CD4-positive, alpha-beta T cell treated with Interleukin-6 at 100 ng/mL for 8 hours (primary cell): ENCODE data around the gene NCAPH2.

Source experiments
- DNase-seq: peaks from one replicate; pipeline ENCODE4 v3.0.0-alpha.2; 2020; ENCODE audit warnings: mixed read lengths, low spot score

NCAPH2 gene

DNA sequence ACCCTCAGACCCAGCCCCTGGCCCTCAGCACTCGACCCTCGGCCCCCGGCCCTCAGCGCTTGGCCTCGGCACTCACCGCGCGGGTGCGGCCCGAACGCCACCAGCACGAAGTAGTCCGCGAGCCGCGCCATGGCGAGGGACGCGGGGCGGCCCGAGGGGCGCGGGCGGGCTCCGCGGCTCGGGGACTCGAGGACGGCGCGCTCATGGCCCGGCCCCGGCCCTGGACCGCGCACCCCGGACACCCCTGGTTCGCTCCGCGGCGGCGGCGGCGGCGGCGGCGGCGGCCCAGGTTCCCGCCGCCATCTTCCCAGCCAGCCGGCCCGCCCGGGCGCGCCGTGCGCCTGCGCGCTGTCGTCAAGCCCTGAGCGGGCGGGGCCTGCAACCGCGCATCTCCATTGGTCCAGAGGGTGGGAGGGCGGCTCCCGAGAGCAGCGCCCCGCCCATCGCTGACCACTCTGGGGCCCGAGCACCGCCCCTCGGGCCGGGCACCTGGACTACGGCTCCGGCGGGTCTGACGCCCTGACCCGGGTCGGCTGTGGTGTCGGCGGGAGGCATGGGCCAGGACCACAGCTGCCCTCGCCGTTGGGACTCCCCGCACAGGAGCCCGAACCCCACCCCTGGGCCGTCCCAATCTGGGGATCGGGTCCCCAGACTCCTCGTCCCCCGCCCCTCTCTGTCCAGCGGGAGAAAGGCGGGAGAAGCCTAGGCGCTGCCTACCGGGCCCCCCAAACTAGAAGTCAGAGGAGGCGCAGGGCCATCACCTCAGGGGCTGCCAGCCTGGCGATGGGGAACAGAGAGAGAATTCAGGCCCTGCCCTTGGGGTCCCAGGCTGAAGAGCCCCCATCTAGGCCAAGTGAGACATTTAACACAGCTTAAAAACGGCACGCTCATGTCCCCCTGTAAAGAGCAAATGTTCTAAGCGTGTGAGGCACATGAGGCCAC, 33.0 kb upstream of the NCAPH2 start, which contains the start of gene SBF1:
SBF1 (minus strand) TSS at position 326 of the 942 bp plus-strand sequence; CDS start at position 131, 195 bp downstream.
- DNase-seq: peak; percentile 87

GRCh38 chr22:50475652-50476002, 32.4 kb upstream of the NCAPH2 start:
- DNase-seq: no peak

GRCh38 chr22:50476868-50477267, 31.2 kb upstream of the NCAPH2 start:
- no peak for DNase-seq

GRCh38 chr22:50477923-50478322, 30.1 kb upstream of the NCAPH2 start:
- no peak for DNase-seq

DNA sequence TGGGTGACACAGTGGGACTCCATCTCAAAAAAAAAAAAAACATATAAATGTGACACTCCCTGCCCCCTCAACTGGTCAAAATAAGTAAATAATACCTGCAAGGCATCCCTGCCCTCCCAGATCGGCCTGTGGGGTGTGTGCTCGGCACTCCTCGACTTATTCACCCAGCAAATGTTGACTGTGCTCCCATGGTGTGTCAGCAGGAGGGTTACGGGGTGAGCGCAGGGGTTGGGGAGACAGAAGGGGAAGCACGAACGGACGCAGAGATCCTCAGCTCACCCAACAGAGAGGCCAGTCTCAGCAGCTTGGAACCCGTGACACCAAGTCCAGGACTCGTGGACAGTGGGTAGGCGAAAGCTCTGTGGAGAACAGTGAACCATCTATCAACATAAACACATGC, 28.3 kb upstream of the NCAPH2 start:
- DNase-seq: no peak

- DNase-seq: no peak
Measured at GRCh38 chr22:50481045-50481439, 27.0 kb upstream of the NCAPH2 start.

DNA sequence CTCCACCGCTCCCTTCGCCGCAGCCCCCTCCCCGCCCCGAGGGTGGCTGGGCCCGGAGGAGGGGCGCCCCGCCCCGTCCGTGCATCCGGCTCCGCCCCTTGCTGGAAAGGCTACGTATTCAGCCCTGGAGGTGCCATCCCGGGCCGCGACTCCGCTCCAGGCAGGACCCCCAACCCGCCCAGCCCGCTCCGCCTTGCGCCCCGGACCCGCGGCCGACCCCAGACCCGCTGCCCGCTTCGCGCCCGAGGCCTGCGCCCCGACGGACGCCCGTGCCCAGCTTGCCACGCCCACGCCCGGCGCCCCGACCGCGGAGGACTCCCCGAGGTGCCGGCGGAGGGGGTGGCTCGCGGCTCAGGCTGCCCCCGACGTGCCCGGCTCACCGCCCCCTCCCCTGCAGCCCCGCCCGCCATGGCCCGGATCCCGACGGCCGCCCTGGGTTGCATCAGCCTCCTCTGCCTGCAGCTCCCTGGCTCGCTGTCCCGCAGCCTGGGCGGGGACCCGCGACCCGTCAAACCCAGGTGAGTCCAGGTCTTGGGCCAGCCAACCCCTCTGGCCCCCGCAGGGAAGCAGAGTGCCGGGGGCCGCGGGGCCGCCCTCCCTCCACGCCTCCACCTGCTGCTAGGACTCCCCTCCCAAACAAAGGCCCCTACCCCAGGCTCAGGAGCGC, 26.5 kb upstream of the NCAPH2 start, which contains the start of gene ADM2:
ADM2 (plus strand) TSS at position 104 of the 667 bp plus-strand sequence; CDS start at position 409, 305 bp downstream.
- peak; percentile 62 for DNase-seq

GRCh38 chr22:50482107-50483074, 25.6 kb upstream of the NCAPH2 start:
- DNase-seq: no peak

GRCh38 chr22:50483106-50483505, 24.9 kb upstream of the NCAPH2 start:
- no peak for DNase-seq

DNA sequence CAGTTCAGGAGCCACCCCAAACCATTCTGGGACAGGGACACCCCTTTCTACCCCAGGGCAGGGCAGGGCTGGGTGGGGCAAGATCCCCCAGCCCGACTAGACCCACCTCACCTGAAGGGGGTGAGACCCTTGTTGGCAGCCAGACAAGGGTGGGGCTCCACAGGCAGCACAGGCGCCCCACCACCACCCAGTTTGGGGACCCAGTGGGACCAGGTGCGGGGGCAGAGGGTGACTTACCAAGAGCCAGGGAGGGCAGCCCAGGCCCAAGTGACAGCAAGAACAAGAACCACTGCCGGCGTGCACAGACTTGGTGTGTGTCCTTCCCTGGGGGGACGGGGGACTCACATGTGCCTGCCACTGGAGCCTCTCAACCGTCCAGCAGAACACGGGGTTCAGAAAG, 24.5 kb upstream of the NCAPH2 start:
- no peak for DNase-seq

- no peak for DNase-seq
Measured at GRCh38 chr22:50483977-50484853, 23.8 kb upstream of the NCAPH2 start.

GRCh38 chr22:50485221-50486131, 22.5 kb upstream of the NCAPH2 start:
- no peak for DNase-seq

GRCh38 chr22:50486561-50487289, 21.3 kb upstream of the NCAPH2 start, which contains the start of gene MIOX:
Gene MIOX (plus strand): TSS chr22:50486859. CDS start chr22:50486898, 39 bp downstream.
- DNase-seq: no peak

DNA sequence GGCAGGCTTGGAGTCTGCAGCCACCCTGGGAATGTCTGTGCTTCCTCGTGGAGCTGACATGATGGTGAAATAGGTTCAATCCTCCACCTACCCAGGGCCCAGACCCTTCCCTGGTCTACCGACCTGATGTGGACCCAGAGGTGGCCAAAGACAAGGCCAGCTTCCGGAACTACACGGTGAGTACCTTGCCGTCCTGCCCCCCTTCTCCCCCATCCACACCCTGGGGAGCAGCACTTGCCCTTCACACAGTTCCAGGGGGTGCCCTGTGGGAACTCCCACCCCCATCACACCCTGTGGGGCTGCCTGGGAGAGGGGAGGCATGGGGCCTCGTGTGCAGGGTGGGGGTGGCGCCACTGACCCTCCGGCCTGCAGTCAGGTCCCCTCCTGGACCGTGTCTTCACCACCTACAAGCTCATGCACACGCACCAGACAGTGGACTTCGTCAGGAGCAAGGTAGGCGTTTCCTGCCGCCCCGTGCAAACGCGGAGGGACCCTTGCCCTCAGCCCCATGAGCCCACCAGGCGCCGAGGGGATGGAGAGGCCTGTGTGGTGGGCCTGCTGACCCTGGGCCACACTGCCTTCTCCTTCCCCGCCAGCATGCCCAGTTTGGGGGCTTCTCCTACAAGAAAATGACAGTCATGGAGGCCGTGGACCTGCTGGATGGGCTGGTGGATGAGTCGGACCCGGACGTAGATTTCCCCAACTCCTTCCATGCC, 20.6 kb upstream of the NCAPH2 start:
- DNase-seq: no peak

GRCh38 chr22:50488006-50488677, 19.9 kb upstream of the NCAPH2 start:
- no peak for DNase-seq

GRCh38 chr22:50488886-50489285, 19.1 kb upstream of the NCAPH2 start:
- no peak for DNase-seq

GRCh38 chr22:50489363-50490243, 18.4 kb upstream of the NCAPH2 start:
- DNase-seq: no peak
